ENCODE results near the gene MBOAT2. TPM values are rescaled to one million over a fixed set of nuclear protein-coding genes. Genes with fewer than 3 reads are reported as not detected.

The MBOAT2 gene
- total and polyA plus RNA-seq, 2 experiments from 2014 or later, result 15.9 to 22.7 TPM

DNA sequence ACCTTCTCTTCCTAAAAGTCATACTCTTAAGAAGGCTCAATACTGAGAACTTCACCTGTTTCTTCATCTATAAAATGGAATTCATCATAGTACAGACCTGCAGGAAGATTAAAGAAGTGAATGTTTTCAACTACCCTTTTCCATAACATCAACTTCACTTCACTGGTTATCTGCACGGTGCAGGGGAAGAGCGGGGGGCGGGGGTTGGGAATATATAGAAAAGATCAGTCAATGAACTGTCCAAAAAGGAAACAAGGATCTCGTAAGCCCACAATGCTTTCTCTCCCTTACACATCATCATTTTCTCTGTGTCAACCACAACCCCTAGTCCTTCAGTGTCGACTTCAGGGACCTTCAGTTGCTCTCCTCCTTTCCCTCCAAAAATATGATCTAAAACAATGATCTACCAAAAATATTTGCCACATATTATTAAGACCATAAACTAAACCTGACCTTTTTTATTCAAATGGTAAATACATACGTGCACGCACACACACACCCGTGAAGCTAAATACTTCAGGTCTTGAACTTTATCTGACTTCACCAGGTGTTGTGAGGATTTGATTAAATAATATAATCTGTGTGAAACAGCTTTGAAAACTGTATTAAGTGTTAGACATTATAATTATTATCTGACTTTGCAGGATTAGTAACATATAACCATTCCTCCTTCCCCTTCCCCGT, 4.9 kb downstream of the MBOAT2 start:
- no peaks in the 10 kb centered on the region for H3K9me2 ChIP-seq (ENCODE audit: insufficient read depth)
- peaks cover 12% of the 10 kb centered on the region for H3K27me3 Mint-ChIP-seq (ENCODE audit: insufficient read depth, low read depth, poor library complexity)
- H3K4me1 Mint-ChIP-seq, result peaks cover 57% of the 10 kb centered on the region
- H3F3A ChIP-seq (replicated peaks; ENCODE audit: low read depth), result 0 out of 2 replicates have a peak, but pooled peaks cover 4% of the 10 kb centered on the region
- peaks cover 84% of the 10 kb centered on the region for H3K79me2 ChIP-seq (replicated peaks; ENCODE audit: insufficient read depth)
- no peak overlapping the region for H2AFZ ChIP-seq
- no peak overlapping the region for H3K27ac Mint-ChIP-seq
- TF ChIP-seq ZNF331 (CRISPR knock-in tag; IDR thresholded peaks at IDR 0.05; ENCODE audit: low read depth) (no peak), CREB1 (CRISPR knock-in tag; IDR thresholded peaks at IDR 0.05; ENCODE audit: low read depth) (no peak), ZNF114 (CRISPR knock-in tag; IDR thresholded peaks at IDR 0.05) (no peak), STAT1 (IDR thresholded peaks at IDR 0.05; ENCODE audit: unreplicated experiment) (no peak), ZNF462 (CRISPR knock-in tag; IDR thresholded peaks at IDR 0.05) (no peak), JUNB (IDR thresholded peaks at IDR 0.05; ENCODE audit: unreplicated experiment) (no peak), EZH2 (IDR thresholded peaks at IDR 0.05; ENCODE audit: low read depth, unreplicated experiment) (no peak), EZH2phosphoT487 (IDR thresholded peaks at IDR 0.05; ENCODE audit: unreplicated experiment) (no peak), POLR2AphosphoS5 (IDR thresholded peaks at IDR 0.05; ENCODE audit: low read depth) (no peak), NANOG (IDR thresholded peaks at IDR 0.05; ENCODE audit: borderline replicate concordance) (no peak)
- TF ChIP-seq, protein P1, sequence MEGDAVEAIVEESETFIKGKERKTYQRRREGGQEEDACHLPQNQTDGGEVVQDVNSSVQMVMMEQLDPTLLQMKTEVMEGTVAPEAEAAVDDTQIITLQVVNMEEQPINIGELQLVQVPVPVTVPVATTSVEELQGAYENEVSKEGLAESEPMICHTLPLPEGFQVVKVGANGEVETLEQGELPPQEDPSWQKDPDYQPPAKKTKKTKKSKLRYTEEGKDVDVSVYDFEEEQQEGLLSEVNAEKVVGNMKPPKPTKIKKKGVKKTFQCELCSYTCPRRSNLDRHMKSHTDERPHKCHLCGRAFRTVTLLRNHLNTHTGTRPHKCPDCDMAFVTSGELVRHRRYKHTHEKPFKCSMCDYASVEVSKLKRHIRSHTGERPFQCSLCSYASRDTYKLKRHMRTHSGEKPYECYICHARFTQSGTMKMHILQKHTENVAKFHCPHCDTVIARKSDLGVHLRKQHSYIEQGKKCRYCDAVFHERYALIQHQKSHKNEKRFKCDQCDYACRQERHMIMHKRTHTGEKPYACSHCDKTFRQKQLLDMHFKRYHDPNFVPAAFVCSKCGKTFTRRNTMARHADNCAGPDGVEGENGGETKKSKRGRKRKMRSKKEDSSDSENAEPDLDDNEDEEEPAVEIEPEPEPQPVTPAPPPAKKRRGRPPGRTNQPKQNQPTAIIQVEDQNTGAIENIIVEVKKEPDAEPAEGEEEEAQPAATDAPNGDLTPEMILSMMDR (conservative IDR thresholded peaks at IDR 0.05; ENCODE audit: low read depth in 2 of 2), result no peak
- TF ChIP-seq, protein P2, sequence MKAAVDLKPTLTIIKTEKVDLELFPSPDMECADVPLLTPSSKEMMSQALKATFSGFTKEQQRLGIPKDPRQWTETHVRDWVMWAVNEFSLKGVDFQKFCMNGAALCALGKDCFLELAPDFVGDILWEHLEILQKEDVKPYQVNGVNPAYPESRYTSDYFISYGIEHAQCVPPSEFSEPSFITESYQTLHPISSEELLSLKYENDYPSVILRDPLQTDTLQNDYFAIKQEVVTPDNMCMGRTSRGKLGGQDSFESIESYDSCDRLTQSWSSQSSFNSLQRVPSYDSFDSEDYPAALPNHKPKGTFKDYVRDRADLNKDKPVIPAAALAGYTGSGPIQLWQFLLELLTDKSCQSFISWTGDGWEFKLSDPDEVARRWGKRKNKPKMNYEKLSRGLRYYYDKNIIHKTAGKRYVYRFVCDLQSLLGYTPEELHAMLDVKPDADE (IDR thresholded peaks at IDR 0.05), result no peak
- TF ChIP-seq, protein P3, sequence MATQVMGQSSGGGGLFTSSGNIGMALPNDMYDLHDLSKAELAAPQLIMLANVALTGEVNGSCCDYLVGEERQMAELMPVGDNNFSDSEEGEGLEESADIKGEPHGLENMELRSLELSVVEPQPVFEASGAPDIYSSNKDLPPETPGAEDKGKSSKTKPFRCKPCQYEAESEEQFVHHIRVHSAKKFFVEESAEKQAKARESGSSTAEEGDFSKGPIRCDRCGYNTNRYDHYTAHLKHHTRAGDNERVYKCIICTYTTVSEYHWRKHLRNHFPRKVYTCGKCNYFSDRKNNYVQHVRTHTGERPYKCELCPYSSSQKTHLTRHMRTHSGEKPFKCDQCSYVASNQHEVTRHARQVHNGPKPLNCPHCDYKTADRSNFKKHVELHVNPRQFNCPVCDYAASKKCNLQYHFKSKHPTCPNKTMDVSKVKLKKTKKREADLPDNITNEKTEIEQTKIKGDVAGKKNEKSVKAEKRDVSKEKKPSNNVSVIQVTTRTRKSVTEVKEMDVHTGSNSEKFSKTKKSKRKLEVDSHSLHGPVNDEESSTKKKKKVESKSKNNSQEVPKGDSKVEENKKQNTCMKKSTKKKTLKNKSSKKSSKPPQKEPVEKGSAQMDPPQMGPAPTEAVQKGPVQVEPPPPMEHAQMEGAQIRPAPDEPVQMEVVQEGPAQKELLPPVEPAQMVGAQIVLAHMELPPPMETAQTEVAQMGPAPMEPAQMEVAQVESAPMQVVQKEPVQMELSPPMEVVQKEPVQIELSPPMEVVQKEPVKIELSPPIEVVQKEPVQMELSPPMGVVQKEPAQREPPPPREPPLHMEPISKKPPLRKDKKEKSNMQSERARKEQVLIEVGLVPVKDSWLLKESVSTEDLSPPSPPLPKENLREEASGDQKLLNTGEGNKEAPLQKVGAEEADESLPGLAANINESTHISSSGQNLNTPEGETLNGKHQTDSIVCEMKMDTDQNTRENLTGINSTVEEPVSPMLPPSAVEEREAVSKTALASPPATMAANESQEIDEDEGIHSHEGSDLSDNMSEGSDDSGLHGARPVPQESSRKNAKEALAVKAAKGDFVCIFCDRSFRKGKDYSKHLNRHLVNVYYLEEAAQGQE (IDR thresholded peaks at IDR 0.05; ENCODE audit: unreplicated experiment), result no peak
- H3K4me2 ChIP-seq, result peak overlapping the region; percentile 25; the same call in 1 of the 2 replicates
- H3K4me1 ChIP-seq (ENCODE audit: insufficient read depth), result peaks cover 29% of the 10 kb centered on the region
- no peak for ATAC-seq
- no peaks in the 10 kb centered on the region for H3K36me3 Mint-ChIP-seq (ENCODE audit: low read depth)
- peaks cover 31% of the 10 kb centered on the region for H4K20me1 ChIP-seq (replicated peaks; ENCODE audit: insufficient read depth)
- DNase-seq (ENCODE audit: low spot score), result no peak
- H3K4me3 ChIP-seq, result no peak overlapping the region
- H3K36me3 ChIP-seq (ENCODE audit: insufficient read depth), result no peaks in the 10 kb centered on the region
- H3K4me3 Mint-ChIP-seq, result no peak overlapping the region
- no peak overlapping the region for H3K27ac ChIP-seq (ENCODE audit: low read depth)
- H3K27me3 ChIP-seq (ENCODE audit: insufficient read depth), result peaks cover 16% of the 10 kb centered on the region; the same call in 1 of the 2 replicates
- H3K9me3 Mint-ChIP-seq, result no peaks in the 10 kb centered on the region

All from GM23338 (cell line).